Ovary (tissue), 3 donors: ENCODE results near the gene ASL.

Experiments used
- CTCF ChIP-seq, 3 donors: fragments of 450-650 bp in 2 of 3; fragments of 200-600 bp in 1 of 3; IDR thresholded peaks; one replicate each; pipeline versions ENCODE4 v1.5.1 to v1.8.0; 2016 to 2022; ENCODE audit warnings: antibody characterized with exemption in 3 of 3, mild to moderate bottlenecking in 1 of 3
- EP300 ChIP-seq: sonication (generic); formaldehyde crosslinking; IDR thresholded peaks from one replicate; pipeline ENCODE4 v1.6.1; 2017; ENCODE audit warnings: antibody characterized with exemption
- POLR2A ChIP-seq: fragments of 450-650 bp; IDR thresholded peaks from one replicate; pipeline ENCODE4 v1.6.1; 2017; ENCODE audit warnings: antibody characterized with exemption, mild to moderate bottlenecking, moderate library complexity
- donor health status: DM: no; HTN: no; CAD: no.

GRCh38 chr7:66054063-66054462 lies 21.6 kb upstream of the ASL start:
- no peak for TF ChIP-seq CTCF (IDR thresholded peaks at IDR 0.05)
- TF ChIP-seq POLR2A, result no peak
- no peak for TF ChIP-seq EP300
